HG02759 (cell line): ENCODE measurements around the gene NAPSA.

ENCODE experiments used
- ATAC-seq: cut with Tn5 transposase; IDR thresholded peaks from one replicate; pipeline ENCODE4 v1.9.1; 2021; ENCODE audit warnings: mild to moderate bottlenecking, moderate library complexity; ENCODE audit not compliant: unreplicated experiment

The NAPSA gene

GRCh38 chr19:50384685-50385535 is 19.5 kb upstream of the NAPSA start:
- no peak for ATAC-seq

- ATAC-seq: peak; percentile 89
Observed at GRCh38 chr19:50383852-50384684, 18.6 kb upstream of the NAPSA start, which contains the start of gene POLD1. Gene POLD1, plus strand, starts transcription at chr19:50384347. Its CDS starts 14,505 bp downstream, at chr19:50398852.

- ATAC-seq: no peak
Observed at GRCh38 chr19:50383001-50383851, 17.8 kb upstream of the NAPSA start.

GRCh38 chr19:50381881-50382729 is 16.7 kb upstream of the NAPSA start:
- ATAC-seq: no peak

- no peak for ATAC-seq
Observed at GRCh38 chr19:50380751-50381151, 15.3 kb upstream of the NAPSA start.

- ATAC-seq: no peak
Observed at GRCh38 chr19:50380137-50380536, 14.7 kb upstream of the NAPSA start.

GRCh38 chr19:50379602-50380001 is 14.2 kb upstream of the NAPSA start:
- ATAC-seq: no peak

- ATAC-seq: no peak
Observed at GRCh38 chr19:50378863-50379236, 13.4 kb upstream of the NAPSA start.

- ATAC-seq: no peak
Observed at GRCh38 chr19:50378169-50378862, 12.9 kb upstream of the NAPSA start.

GRCh38 chr19:50377517-50377916 is 12.1 kb upstream of the NAPSA start:
- no peak for ATAC-seq

- ATAC-seq: no peak
Observed at GRCh38 chr19:50377051-50377461, 11.6 kb upstream of the NAPSA start.

- ATAC-seq: peak; percentile 91
Observed at GRCh38 chr19:50376166-50377050, 11.0 kb upstream of the NAPSA start, which contains the start of gene NR1H2. Gene NR1H2, plus strand, starts transcription at chr19:50376457. Its CDS starts 1,149 bp downstream, at chr19:50377606.

GRCh38 chr19:50371914-50372475 is 6.6 kb upstream of the NAPSA start:
- ATAC-seq: no peak

GRCh38 chr19:50368649-50369570 is 3.5 kb upstream of the NAPSA start:
- ATAC-seq: peak; percentile 54

- no peak for ATAC-seq
Observed at GRCh38 chr19:50362656-50363424, 2.6 kb downstream of the NAPSA start.

- no peak for ATAC-seq
Observed at GRCh38 chr19:50362030-50362412, 3.4 kb downstream of the NAPSA start.
